Measurements from ENCODE around the gene ABCC9.

The ABCC9 gene

DNA sequence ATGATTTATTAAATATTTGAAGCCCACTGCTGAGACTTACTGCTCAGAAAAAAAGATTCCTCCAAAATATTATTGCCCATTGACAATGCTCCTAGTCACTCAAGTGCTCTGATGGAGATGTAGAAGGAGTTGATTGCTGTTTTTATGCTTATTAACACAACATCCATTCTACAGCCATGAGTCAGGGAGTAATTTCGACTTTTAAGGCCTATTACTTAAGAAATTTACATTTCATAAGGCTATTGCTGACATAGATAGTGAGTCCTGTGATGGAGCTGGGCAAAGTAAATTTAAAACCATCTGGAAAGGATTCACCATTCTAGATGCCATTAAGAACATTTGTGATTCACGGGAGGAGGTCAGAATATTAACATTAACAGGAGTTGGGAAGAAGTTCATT lies 171.9 kb downstream of the ABCC9 start:
- H3K4me3 ChIP-seq (ENCODE audit: low read length): no peak overlapping the region
- DNase-seq (ENCODE audit: low read depth): peak; percentile 30
- TF ChIP-seq, protein P1, sequence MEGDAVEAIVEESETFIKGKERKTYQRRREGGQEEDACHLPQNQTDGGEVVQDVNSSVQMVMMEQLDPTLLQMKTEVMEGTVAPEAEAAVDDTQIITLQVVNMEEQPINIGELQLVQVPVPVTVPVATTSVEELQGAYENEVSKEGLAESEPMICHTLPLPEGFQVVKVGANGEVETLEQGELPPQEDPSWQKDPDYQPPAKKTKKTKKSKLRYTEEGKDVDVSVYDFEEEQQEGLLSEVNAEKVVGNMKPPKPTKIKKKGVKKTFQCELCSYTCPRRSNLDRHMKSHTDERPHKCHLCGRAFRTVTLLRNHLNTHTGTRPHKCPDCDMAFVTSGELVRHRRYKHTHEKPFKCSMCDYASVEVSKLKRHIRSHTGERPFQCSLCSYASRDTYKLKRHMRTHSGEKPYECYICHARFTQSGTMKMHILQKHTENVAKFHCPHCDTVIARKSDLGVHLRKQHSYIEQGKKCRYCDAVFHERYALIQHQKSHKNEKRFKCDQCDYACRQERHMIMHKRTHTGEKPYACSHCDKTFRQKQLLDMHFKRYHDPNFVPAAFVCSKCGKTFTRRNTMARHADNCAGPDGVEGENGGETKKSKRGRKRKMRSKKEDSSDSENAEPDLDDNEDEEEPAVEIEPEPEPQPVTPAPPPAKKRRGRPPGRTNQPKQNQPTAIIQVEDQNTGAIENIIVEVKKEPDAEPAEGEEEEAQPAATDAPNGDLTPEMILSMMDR (conservative IDR thresholded peaks at IDR 0.05; ENCODE audit: low read length): no peak

DNA sequence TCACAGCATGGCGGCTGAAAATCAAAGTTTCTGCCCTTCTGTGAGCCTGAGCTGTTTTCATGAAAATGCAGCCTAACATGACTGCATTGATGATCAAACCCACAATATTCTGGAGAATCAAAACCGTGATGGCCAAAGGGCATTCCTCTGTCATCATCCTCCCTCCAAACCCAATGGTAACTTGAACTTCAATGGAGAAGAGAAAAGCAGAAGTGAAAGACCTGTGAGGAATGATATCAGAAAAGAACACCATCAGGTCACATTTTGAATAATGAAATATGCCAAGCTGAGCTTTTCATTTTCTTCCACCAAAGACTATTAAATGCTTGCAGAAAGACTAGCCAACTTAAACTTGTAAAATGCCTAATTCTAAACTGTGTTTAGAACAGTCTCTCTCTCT lies 174.8 kb downstream of the ABCC9 start:
- DNase-seq (ENCODE audit: low read depth): no peak
- no peak overlapping the region for H3K4me3 ChIP-seq (ENCODE audit: low read length)
- TF ChIP-seq, protein P1 (conservative IDR thresholded peaks at IDR 0.05; ENCODE audit: low read length): no peak

DNA sequence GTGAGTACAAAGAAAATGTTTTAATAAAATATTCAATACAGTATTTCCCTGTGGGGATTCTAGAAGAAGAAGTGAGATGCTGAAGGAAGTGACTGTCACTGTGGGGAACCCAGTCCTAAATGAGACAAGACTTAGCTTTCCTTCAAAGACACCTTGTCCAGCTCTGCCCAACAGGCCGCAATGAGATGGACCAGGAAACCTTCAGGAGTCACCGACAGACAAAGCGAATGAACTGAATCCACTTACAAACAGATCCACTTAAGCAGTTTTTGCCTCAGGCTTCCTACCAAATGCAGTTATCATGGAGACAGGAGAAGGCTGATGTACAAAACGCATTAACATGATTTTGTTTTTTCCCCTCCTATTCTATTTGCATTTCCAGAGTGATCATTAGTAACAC lies 176.3 kb downstream of the ABCC9 start:
- H3K4me3 ChIP-seq (ENCODE audit: low read length): no peak overlapping the region
- TF ChIP-seq, protein P1 (conservative IDR thresholded peaks at IDR 0.05; ENCODE audit: low read length): no peak
- no peak for DNase-seq (ENCODE audit: low read depth)

DNA sequence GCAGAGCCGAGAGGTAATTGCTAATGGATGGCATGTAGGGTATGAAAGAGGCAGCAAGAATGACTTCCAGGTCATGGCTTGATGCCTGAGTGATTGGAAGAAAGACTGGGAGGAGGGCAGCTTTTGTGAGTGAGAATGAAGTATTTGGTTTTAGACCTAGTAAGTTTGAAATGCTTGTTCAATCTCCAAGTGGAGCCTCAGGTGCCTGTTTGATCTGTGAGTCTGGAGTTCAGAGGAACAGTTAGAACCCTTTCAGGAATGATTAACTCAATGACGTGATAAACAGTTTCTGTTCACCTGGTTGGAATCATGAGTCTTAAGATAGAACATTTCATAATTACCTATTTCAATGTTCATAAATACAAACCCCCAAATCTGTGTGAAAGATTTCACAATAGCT lies 177.2 kb downstream of the ABCC9 start:
- H3K4me3 ChIP-seq (ENCODE audit: low read length): no peak overlapping the region
- DNase-seq (ENCODE audit: low read depth): no peak
- TF ChIP-seq, protein P1 (conservative IDR thresholded peaks at IDR 0.05; ENCODE audit: low read length): no peak

DNA sequence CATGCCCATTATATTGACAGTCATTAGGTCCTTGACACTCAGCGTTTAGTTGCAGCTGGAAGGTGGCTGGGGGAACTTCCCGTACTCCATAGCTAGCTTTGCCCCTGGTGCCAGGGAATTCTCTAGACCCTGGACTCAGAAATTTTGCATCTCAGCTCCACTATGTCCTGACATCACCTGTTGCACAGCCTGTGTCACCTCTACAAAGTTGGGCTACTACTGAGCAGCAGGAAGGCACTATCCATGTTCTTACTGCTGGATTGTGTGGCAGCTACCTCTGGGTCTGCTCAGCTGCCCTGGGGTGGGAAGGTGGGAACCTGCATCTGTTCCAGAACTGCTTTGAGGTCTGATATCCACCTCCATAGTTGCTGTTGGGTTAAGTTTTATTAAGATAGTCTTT lies 177.7 kb downstream of the ABCC9 start:
- TF ChIP-seq, protein P1 (conservative IDR thresholded peaks at IDR 0.05; ENCODE audit: low read length): no peak
- H3K4me3 ChIP-seq (ENCODE audit: low read length): no peak overlapping the region
- DNase-seq (ENCODE audit: low read depth): no peak

DNA sequence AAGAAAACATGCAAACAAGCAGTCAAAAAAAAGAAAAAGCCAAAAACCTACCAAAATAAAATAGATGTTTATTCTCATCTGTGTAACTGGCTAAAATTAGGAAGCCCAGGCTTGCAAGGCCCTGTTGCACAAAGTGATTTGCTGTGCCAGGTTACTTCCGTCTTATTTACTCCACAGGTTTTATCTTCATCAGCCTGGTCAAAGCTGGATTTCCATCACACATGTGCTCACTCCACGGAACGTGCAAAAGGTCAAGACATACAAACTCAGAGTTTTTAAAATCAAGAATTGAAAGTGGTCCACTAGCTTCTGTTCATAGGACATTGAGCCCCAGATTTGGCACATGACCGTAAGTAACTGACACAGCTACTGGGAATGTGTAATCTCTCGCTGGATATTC lies 181.5 kb downstream of the ABCC9 start:
- TF ChIP-seq, protein P1 (conservative IDR thresholded peaks at IDR 0.05; ENCODE audit: low read length): no peak
- no peak overlapping the region for H3K4me3 ChIP-seq (ENCODE audit: low read length)
- no peak for DNase-seq (ENCODE audit: low read depth)

DNA sequence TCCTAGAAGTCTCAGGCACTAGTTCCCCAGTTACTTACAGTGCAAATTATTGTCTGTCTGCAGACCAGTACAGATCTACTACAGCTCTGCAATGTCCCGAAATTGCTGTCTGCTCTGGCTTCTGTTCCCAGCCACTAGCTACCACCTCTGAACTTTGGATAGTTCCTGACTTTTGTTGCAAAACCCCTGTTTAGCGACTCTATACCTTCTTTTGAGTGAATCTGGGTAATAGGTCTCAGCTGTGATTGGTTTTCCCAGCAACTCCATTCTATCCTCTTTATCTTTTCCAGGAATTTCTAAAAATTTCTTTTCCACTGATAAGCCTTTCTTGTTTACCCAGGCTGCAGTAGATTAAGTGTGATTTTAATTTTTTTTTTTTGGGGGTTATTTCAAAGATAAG lies 183.5 kb downstream of the ABCC9 start:
- no peak for DNase-seq (ENCODE audit: low read depth)
- TF ChIP-seq, protein P1 (conservative IDR thresholded peaks at IDR 0.05; ENCODE audit: low read length): no peak
- H3K4me3 ChIP-seq (ENCODE audit: low read length): no peak overlapping the region
